ENCODE results near the gene ITGAX. TPM values are rescaled to one million over a fixed set of nuclear protein-coding genes. Genes with fewer than 3 reads are reported as not detected.

The ITGAX gene
- total RNA-seq, 1 donor from 2014 or later, result 41.7 TPM

- intact Hi-C loops (cut with micrococcal nuclease), result no loop called here
Observed at GRCh38 chr16:31430380-31431052, 75.5 kb downstream of the ITGAX start.

Other genes starting within 250 kb of the ITGAX start
- gene BCKDK, start 246.8 kb upstream of the ITGAX start, total RNA-seq, result 21.5 and 24.0 TPM in 2 replicates
- gene KAT8, start 237.5 kb upstream of the ITGAX start, total RNA-seq, result 56.2 and 57.3 TPM in 2 replicates
- gene PRSS8, start 219.4 kb upstream of the ITGAX start, total RNA-seq, result 0.18 TPM in 1 of 2 replicates, not detected in the other
- 1.3 TPM in 2 replicates for gene PRSS36, start 205.1 kb upstream of the ITGAX start, total RNA-seq
- gene FUS, start 175.0 kb upstream of the ITGAX start, total RNA-seq, result 764 and 794 TPM in 2 replicates
- 66.7 and 72.4 TPM in 2 replicates for gene PYCARD, start 152.4 kb upstream of the ITGAX start, total RNA-seq
- gene TRIM72, start 141.1 kb upstream of the ITGAX start, total RNA-seq, result not detected in 2 replicates
- gene PYDC1, start 138.0 kb upstream of the ITGAX start, total RNA-seq, result not detected in 2 replicates
- 48.3 and 53.1 TPM in 2 replicates for gene ITGAM, start 95.2 kb upstream of the ITGAX start, total RNA-seq
- 0.27 TPM in 1 of 2 replicates, not detected in the other for gene ITGAD, start 38.2 kb downstream of the ITGAX start, total RNA-seq
- not detected in 2 replicates for gene COX6A2, start 73.2 kb downstream of the ITGAX start, total RNA-seq
- 0.09 and 0.43 TPM in 2 replicates for gene ZNF843, start 87.6 kb downstream of the ITGAX start, total RNA-seq
- 13.6 and 14.6 TPM in 2 replicates for gene ARMC5, start 104.3 kb downstream of the ITGAX start, total RNA-seq
- gene TGFB1I1, start 117.0 kb downstream of the ITGAX start, total RNA-seq, result 0.18 and 0.64 TPM in 2 replicates
- not detected in 2 replicates for gene SLC5A2, start 127.9 kb downstream of the ITGAX start, total RNA-seq
- 37.6 and 42.7 TPM in 2 replicates for gene RUSF1, start 153.2 kb downstream of the ITGAX start, total RNA-seq
- gene AHSP, start 172.7 kb downstream of the ITGAX start, total RNA-seq, result not detected in 2 replicates

Data from T-helper 2 cell treated with Interferon-gamma antibody and Interleukin-4, amounts not matched to agents 100 ng/mL and 5 ng/mL, for 36 hours (primary cell).